ENCODE measurements around the gene CSRNP3.

The CSRNP3 gene

GRCh38 chr2:165443511-165443910 is 26.0 kb upstream of the CSRNP3 start:
- no peak for DNase-seq (ENCODE audit: low read depth)
- in situ Hi-C loops (cut with HindIII; ENCODE audit: low sequenced_read_pairs) = no loop called here
- no peak overlapping the region for H3K4me3 ChIP-seq (ENCODE audit: low read depth, low read length)
- TF ChIP-seq CTCF (IDR thresholded peaks at IDR 0.05; ENCODE audit: low read depth, low read length, missing control alignments) = no peak

- no peak for DNase-seq (ENCODE audit: low read depth)
- H3K4me3 ChIP-seq (ENCODE audit: low read depth, low read length) = no peak overlapping the region
- in situ Hi-C loops (cut with HindIII; ENCODE audit: low sequenced_read_pairs) = no loop called here
- no peak for TF ChIP-seq CTCF (IDR thresholded peaks at IDR 0.05; ENCODE audit: low read depth, low read length, missing control alignments)
Observed at GRCh38 chr2:165448406-165448805, 21.1 kb upstream of the CSRNP3 start.

- in situ Hi-C loops (cut with HindIII; ENCODE audit: low sequenced_read_pairs) = no loop called here
- H3K4me3 ChIP-seq (ENCODE audit: low read depth, low read length) = no peak overlapping the region
- no peak for DNase-seq (ENCODE audit: low read depth)
- no peak for TF ChIP-seq CTCF (IDR thresholded peaks at IDR 0.05; ENCODE audit: low read depth, low read length, missing control alignments)
Observed at GRCh38 chr2:165450156-165450555, 19.3 kb upstream of the CSRNP3 start.

GRCh38 chr2:165452327-165452726 is 17.2 kb upstream of the CSRNP3 start:
- in situ Hi-C loops (cut with HindIII; ENCODE audit: low sequenced_read_pairs) = no loop called here
- no peak for TF ChIP-seq CTCF (IDR thresholded peaks at IDR 0.05; ENCODE audit: low read depth, low read length, missing control alignments)
- DNase-seq (ENCODE audit: low read depth) = no peak
- no peak overlapping the region for H3K4me3 ChIP-seq (ENCODE audit: low read depth, low read length)

GRCh38 chr2:165453561-165454094 is 15.9 kb upstream of the CSRNP3 start:
- TF ChIP-seq CTCF (IDR thresholded peaks at IDR 0.05; ENCODE audit: low read depth, low read length, missing control alignments) = no peak
- no peak for DNase-seq (ENCODE audit: low read depth)
- no peak overlapping the region for H3K4me3 ChIP-seq (ENCODE audit: low read depth, low read length)
- in situ Hi-C loops (cut with HindIII; ENCODE audit: low sequenced_read_pairs) = no loop called here

GRCh38 chr2:165454905-165455304 is 14.6 kb upstream of the CSRNP3 start:
- no peak overlapping the region for H3K4me3 ChIP-seq (ENCODE audit: low read depth, low read length)
- in situ Hi-C loops (cut with HindIII; ENCODE audit: low sequenced_read_pairs) = no loop called here
- TF ChIP-seq CTCF (IDR thresholded peaks at IDR 0.05; ENCODE audit: low read depth, low read length, missing control alignments) = no peak
- no peak for DNase-seq (ENCODE audit: low read depth)

- no peak for DNase-seq (ENCODE audit: low read depth)
- no peak for TF ChIP-seq CTCF (IDR thresholded peaks at IDR 0.05; ENCODE audit: low read depth, low read length, missing control alignments)
- H3K4me3 ChIP-seq (ENCODE audit: low read depth, low read length) = no peak overlapping the region
- in situ Hi-C loops (cut with HindIII; ENCODE audit: low sequenced_read_pairs) = no loop called here
Observed at GRCh38 chr2:165456027-165456426, 13.5 kb upstream of the CSRNP3 start.

Data from astrocyte of the cerebellum (primary cell).